Mammary epithelial cell (primary cell): ENCODE data around the gene CLSTN1.

Source experiments
- CTCF ChIP-seq, 2 donors: IDR thresholded peaks in 1 of 2; conservative IDR thresholded peaks in 1 of 2; 2 replicates each; pipeline ENCODE4 v1.5.1; 2011 to 2012; ENCODE audit warnings: inconsistent platforms in 2 of 2, low read length in 2 of 2, mild to moderate bottlenecking in 2 of 2, control low read depth in 1 of 2, low read depth in 1 of 2; ENCODE audit not compliant: insufficient read depth in 1 of 2; ENCODE audit errors: extremely low read depth in 1 of 2
- EZH2 ChIP-seq: IDR thresholded peaks from 2 replicates; pipeline ENCODE4 v1.6.1; 2012; ENCODE audit warnings: low read length, inconsistent platforms, borderline replicate concordance

GRCh38 chr1:9835404-9835757 lies 11.6 kb upstream of the CLSTN1 start:
- TF ChIP-seq CTCF (conservative IDR thresholded peaks at IDR 0.05 in 1 of 2, IDR thresholded peaks at IDR 0.05 in 1 of 2; ENCODE audit: extremely low read depth in 1 of 2, insufficient read depth in 1 of 2, low read depth in 1 of 2, low read length in 2 of 2) (no peak), EZH2 (no peak)
